ENCODE measurements around the gene CRYL1.
A peak's percentile ranks its signal among the peaks of the same experiment; 100 is the strongest.

CRYL1 gene

GRCh38 chr13:20525601-20526544, at the start of gene CRYL1:
TSS of gene CRYL1 (minus strand) at chr13:20525857. CDS start at chr13:20525794, 63 bp downstream.
- DNase-seq: peak; percentile 68 to 74

GRCh38 chr13:20573636-20574035, 48.0 kb upstream of the CRYL1 start:
- no peak for DNase-seq

GRCh38 chr13:20573186-20573585, 47.5 kb upstream of the CRYL1 start:
- DNase-seq: no peak

GRCh38 chr13:20571676-20572075, 46.0 kb upstream of the CRYL1 start:
- DNase-seq: no peak

GRCh38 chr13:20570517-20570916, 44.9 kb upstream of the CRYL1 start:
- no peak for DNase-seq

GRCh38 chr13:20567881-20568528, 42.3 kb upstream of the CRYL1 start:
- DNase-seq: no peak

GRCh38 chr13:20566898-20567874, 41.5 kb upstream of the CRYL1 start, which contains the start of gene IFT88:
TSS of gene IFT88 (plus strand) at chr13:20567157. CDS start at chr13:20574386, 7,229 bp downstream.
- peak; percentile 78 to 86 for DNase-seq

- no peak for DNase-seq
Observed at GRCh38 chr13:20566468-20566897, 40.8 kb upstream of the CRYL1 start.

- DNase-seq: no peak
Observed at GRCh38 chr13:20565115-20565736, 39.6 kb upstream of the CRYL1 start.

- no peak for DNase-seq
Observed at GRCh38 chr13:20561741-20562140, 36.1 kb upstream of the CRYL1 start.

- no peak for DNase-seq
Observed at GRCh38 chr13:20559659-20560356, 34.2 kb upstream of the CRYL1 start.

- DNase-seq: no peak
Observed at GRCh38 chr13:20558982-20559381, 33.3 kb upstream of the CRYL1 start.

- no peak for DNase-seq
Observed at GRCh38 chr13:20553311-20553710, 27.7 kb upstream of the CRYL1 start.

GRCh38 chr13:20550799-20551198, 25.1 kb upstream of the CRYL1 start:
- no peak for DNase-seq

- no peak for DNase-seq
Observed at GRCh38 chr13:20547479-20547908, 21.8 kb upstream of the CRYL1 start.

- no peak for DNase-seq
Observed at GRCh38 chr13:20546556-20546955, 20.9 kb upstream of the CRYL1 start.

GRCh38 chr13:20544201-20544923, 18.7 kb upstream of the CRYL1 start:
- no peak for DNase-seq

GRCh38 chr13:20536992-20537391, 11.3 kb upstream of the CRYL1 start:
- DNase-seq: no peak

- no peak for DNase-seq
Observed at GRCh38 chr13:20534038-20534608, 8.5 kb upstream of the CRYL1 start.

GRCh38 chr13:20528452-20528851, 2.8 kb upstream of the CRYL1 start:
- DNase-seq: no peak
